ENCODE measurements around the gene ERCC3.
"Not testable (repeated sequence)": the region's sequence is repeated elsewhere in the genome, so short reads cannot be mapped to it uniquely, and the experiment has no call there.

The ERCC3 gene

DNA sequence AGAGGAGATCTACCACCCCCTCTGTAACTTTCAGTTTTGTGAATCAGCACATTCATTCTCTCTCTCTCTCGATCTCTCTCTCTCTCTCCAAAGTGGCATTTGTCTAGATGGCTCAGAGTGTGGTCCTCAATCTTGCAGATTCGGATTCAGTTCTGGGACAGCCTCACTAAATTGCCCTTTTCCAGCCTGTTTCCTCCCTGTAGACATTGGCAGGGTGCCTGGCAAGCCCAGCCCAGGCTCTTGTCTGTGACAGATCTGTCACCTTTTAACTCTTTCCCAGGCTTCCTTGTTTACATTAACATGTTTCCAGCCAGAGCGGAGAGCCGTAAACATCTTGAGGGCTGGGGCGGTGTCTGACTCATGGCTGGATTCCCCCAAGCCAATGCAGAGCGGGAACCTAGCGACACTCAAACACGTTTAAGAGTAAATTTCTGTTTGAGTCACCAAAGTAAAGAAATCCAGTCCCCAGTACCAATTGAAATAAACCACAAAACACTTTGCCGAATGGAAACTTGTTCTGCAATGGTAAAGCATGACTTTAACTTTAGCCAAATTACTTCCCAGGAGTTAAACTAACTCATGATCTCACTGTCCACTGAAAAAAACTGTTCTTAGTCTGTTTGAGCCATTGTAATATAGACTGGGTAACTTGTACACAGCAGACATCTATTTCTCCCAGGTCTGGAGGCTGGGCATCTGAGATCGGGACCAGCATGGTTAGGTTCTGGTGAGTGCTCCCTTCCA lies 67.3 kb downstream of the ERCC3 start:
- Histone ChIP-seq H3K27ac (no peak overlapping the region), H3K9me3 (no peaks in the 10 kb centered on the region), H3K4me3 (ENCODE audit: low read depth in 1 of 2, low read length in 1 of 2) (no peak overlapping the region), H3K27me3 (peaks cover 81% of the 10 kb centered on the region), H3K36me3 (no peaks in the 10 kb centered on the region), H3K4me1 (ENCODE audit: control insufficient read depth in 1 of 2, insufficient read depth in 1 of 2, low read depth in 1 of 2, low read length in 1 of 2) (no peaks in the 10 kb centered on the region)
- TF ChIP-seq, protein P1, sequence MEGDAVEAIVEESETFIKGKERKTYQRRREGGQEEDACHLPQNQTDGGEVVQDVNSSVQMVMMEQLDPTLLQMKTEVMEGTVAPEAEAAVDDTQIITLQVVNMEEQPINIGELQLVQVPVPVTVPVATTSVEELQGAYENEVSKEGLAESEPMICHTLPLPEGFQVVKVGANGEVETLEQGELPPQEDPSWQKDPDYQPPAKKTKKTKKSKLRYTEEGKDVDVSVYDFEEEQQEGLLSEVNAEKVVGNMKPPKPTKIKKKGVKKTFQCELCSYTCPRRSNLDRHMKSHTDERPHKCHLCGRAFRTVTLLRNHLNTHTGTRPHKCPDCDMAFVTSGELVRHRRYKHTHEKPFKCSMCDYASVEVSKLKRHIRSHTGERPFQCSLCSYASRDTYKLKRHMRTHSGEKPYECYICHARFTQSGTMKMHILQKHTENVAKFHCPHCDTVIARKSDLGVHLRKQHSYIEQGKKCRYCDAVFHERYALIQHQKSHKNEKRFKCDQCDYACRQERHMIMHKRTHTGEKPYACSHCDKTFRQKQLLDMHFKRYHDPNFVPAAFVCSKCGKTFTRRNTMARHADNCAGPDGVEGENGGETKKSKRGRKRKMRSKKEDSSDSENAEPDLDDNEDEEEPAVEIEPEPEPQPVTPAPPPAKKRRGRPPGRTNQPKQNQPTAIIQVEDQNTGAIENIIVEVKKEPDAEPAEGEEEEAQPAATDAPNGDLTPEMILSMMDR (IDR thresholded peaks at IDR 0.05) = no peak

- Histone ChIP-seq H3K4me1 (ENCODE audit: control insufficient read depth in 1 of 2, insufficient read depth in 1 of 2, low read depth in 1 of 2, low read length in 1 of 2) (no peaks in the 10 kb centered on the region), H3K4me3 (ENCODE audit: low read depth in 1 of 2, low read length in 1 of 2) (no peak overlapping the region), H3K27me3 (peaks cover 82% of the 10 kb centered on the region), H3K36me3 (no peaks in the 10 kb centered on the region), H3K27ac (no peak overlapping the region), H3K9me3 (no peaks in the 10 kb centered on the region)
- TF ChIP-seq, protein P1 (IDR thresholded peaks at IDR 0.05) = no peak
These were observed 67.8 kb downstream of the ERCC3 start for GRCh38 chr2:127226132-127226519.

GRCh38 chr2:127225186-127225960 lies 68.6 kb downstream of the ERCC3 start:
- H3K9me3 ChIP-seq = no peaks in the 10 kb centered on the region
- TF ChIP-seq, protein P1 (IDR thresholded peaks at IDR 0.05) = no peak
- peaks cover 89% of the 10 kb centered on the region for H3K27me3 ChIP-seq
- peaks cover 0 to 4% of the 10 kb centered on the region in 2 experiments for H3K4me1 ChIP-seq (ENCODE audit: control insufficient read depth in 1 of 2, insufficient read depth in 1 of 2, low read depth in 1 of 2, low read length in 1 of 2)
- H3K4me3 ChIP-seq (ENCODE audit: low read depth in 1 of 2, low read length in 1 of 2) = no peak overlapping the region
- no peak overlapping the region for H3K27ac ChIP-seq
- H3K36me3 ChIP-seq = no peaks in the 10 kb centered on the region

- not testable (repeated sequence) for H3K36me3 ChIP-seq; H3K27ac ChIP-seq; H3K4me3 ChIP-seq (ENCODE audit: low read depth in 1 of 2, low read length in 1 of 2); H3K9me3 ChIP-seq
- peaks cover 100% of the 10 kb centered on the region for H3K27me3 ChIP-seq
- H3K4me1 ChIP-seq (ENCODE audit: control insufficient read depth in 1 of 2, insufficient read depth in 1 of 2, low read depth in 1 of 2, low read length in 1 of 2) = peaks cover 6 to 10% of the 10 kb centered on the region in 2 experiments
These were observed 69.8 kb downstream of the ERCC3 start for GRCh38 chr2:127224135-127224534.

DNA sequence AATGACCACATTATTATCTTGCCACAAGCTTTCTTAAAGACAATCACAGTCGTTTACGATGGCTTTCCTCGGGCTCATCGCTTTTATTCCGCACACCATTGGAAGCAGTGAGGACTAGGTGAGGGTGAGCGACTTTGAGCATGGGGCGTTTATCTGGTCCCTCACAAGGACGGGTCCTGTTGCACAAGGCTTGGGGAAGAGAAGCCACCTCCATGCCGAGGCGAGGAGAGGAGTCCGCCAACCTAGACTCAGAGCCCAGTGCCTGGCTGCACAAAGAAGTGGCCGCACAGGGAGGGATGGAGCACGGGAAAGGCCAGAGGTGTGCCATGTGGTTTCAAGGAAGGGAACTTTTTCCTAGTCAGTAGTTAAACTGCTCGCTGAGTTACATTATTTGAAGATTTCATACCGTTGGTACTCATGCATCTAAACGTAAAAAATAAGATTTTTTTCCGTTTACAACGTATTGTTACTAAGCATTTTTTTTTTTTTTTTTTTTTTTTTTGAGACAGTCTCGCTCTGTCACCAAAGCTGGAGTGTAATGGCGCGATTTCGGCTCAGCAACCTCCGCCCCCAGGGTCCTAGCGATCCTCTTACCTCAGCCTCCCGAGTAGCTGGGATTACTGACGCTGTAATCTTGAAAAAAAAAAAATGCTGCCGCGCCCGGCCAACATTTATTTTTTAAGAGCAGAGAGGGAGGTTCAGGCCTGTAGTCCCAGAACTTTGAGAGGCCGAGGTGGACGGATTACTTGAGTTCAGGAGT lies 73.0 kb downstream of the ERCC3 start:
- H3K36me3 ChIP-seq = no peaks in the 10 kb centered on the region
- H3K27me3 ChIP-seq = peaks cover 100% of the 10 kb centered on the region
- no peaks in the 10 kb centered on the region for H3K9me3 ChIP-seq
- no peak overlapping the region for H3K27ac ChIP-seq
- peaks cover 6 to 14% of the 10 kb centered on the region in 2 experiments for H3K4me1 ChIP-seq (ENCODE audit: control insufficient read depth in 1 of 2, insufficient read depth in 1 of 2, low read depth in 1 of 2, low read length in 1 of 2)
- TF ChIP-seq, protein P1 (IDR thresholded peaks at IDR 0.05) = no peak
- H3K4me3 ChIP-seq (ENCODE audit: low read depth in 1 of 2, low read length in 1 of 2) = no peak overlapping the region

All from neutrophil (primary cell).